Activated T-cell treated with anti-CD3 and anti-CD28 coated beads, Interleukin-2, amount 50 U/mL, for 4 hours (primary cell): ENCODE results near the gene GALNT17. TPM values are rescaled to one million over a fixed set of nuclear protein-coding genes. Genes with fewer than 3 reads are reported as not detected.

Experiments
- ATAC-seq, 2 donors: fragments of 200-7000 bp; cut with Tn5 transposase; one replicate each; pipeline ENCODE4 v1.10.0; 2021
- DNase-seq: peaks from one replicate; pipeline ENCODE4 v3.0.0-alpha.2; 2020
- H3K27me3 Mint-ChIP-seq: one replicate; pipeline ENCODE4 v1.8.0; 2021; ENCODE audit warnings: low read depth, mixed read lengths
- H3K36me3 Mint-ChIP-seq: one replicate; pipeline ENCODE4 v1.8.0; 2022; ENCODE audit warnings: mixed read lengths; ENCODE audit not compliant: insufficient read depth
- H3K4me1 Mint-ChIP-seq: one replicate; pipeline ENCODE4 v1.8.0; 2021; ENCODE audit warnings: low read depth, mixed read lengths
- H3K4me3 Mint-ChIP-seq: one replicate; pipeline ENCODE4 v1.8.0; 2021; ENCODE audit warnings: mild to moderate bottlenecking, moderate library complexity, mixed read lengths
- H3K9me3 Mint-ChIP-seq: one replicate; pipeline ENCODE4 v1.8.0; 2021; ENCODE audit warnings: mixed read lengths
- total RNA-seq, 3 donors: library from RNA; stranded (reverse); gene quantifications; one replicate each; pipeline ENCODE4 v1.2.1, GENCODE V29; 2021

GALNT17 gene
- total RNA-seq, 3 donors from 2014 or later = 0.30 TPM; not detected in 2

DNA sequence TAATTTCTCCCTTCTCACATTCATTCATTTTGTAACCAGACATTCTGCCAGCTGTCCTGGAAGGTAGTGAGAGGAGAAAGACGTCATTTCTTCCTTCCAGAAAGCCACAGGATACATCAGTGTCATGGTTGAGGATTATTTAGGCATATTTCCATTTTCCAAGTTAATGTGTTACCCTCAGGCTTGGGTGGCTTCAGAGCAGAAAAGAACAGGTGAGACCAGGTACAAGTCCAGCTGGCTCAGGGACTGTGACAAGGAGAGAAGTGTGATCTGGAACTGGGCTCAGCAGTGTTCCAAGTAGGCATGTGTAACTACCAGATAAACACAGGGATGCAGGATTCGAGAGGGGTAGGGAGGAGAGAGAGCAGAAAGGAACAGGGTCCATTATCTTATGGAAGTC is 386.9 kb downstream of the GALNT17 start:
- Mint-ChIP-seq H3K4me1 (no peaks in the 10 kb centered on the region), H3K27me3 (no peaks in the 10 kb centered on the region), H3K4me3 (no peak overlapping the region), H3K9me3 (peaks cover 33% of the 10 kb centered on the region), H3K36me3 (no peaks in the 10 kb centered on the region)
- no peak for ATAC-seq
- DNase-seq = no peak

DNA sequence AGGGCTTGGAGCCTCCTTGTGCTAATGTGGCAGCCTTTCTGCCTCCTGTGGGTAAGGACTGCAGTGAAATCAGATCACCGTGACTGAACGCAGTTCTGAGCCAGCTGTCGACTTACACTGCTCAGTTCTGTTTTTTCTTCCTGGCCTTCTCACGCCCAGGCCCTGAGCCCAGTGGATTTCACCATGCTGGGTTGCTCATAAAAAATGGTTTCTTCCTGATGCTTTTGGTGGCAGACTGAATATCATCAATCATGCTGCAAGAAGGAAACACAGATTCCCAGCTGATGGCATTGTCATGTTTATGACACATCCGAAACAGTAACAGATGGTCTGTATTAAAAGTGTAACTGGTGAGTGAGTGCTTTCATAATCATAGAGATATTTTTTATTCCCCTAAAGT is 389.6 kb downstream of the GALNT17 start:
- ATAC-seq (no peak), DNase-seq (no peak)
- peaks cover 27% of the 10 kb centered on the region for H3K9me3 Mint-ChIP-seq
- H3K36me3 Mint-ChIP-seq = no peaks in the 10 kb centered on the region
- H3K27me3 Mint-ChIP-seq = no peaks in the 10 kb centered on the region
- no peak overlapping the region for H3K4me3 Mint-ChIP-seq
- H3K4me1 Mint-ChIP-seq = no peaks in the 10 kb centered on the region

- no peaks in the 10 kb centered on the region for H3K36me3 Mint-ChIP-seq
- no peak overlapping the region for H3K4me3 Mint-ChIP-seq
- H3K9me3 Mint-ChIP-seq = peaks cover 13% of the 10 kb centered on the region
- no peak for DNase-seq
- ATAC-seq = no peak
- no peaks in the 10 kb centered on the region for H3K4me1 Mint-ChIP-seq
- no peaks in the 10 kb centered on the region for H3K27me3 Mint-ChIP-seq
These were observed 394.2 kb downstream of the GALNT17 start for GRCh38 chr7:71526106-71526505.

DNA sequence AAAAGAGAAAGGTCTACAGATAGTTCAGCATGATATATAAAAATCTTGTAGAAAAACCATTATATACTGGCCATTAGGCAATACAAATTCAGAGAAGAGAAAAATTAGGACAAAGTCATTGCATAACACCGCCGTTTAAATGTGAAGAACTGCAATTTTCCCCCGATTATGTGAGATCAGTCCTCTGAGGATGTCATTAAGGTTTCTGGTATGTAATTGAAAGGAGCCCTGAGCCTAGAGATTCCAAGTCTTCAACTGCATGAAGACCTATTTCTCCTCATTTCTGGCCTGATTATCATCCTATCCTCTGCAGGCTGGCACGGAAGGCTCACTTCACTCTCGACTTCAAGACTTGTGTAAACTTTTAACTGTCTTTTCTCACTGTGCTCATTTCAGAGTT is 395.3 kb downstream of the GALNT17 start:
- peaks cover 7% of the 10 kb centered on the region for H3K9me3 Mint-ChIP-seq
- no peaks in the 10 kb centered on the region for H3K4me1 Mint-ChIP-seq
- H3K27me3 Mint-ChIP-seq = no peaks in the 10 kb centered on the region
- ATAC-seq (no peak), DNase-seq (no peak)
- H3K36me3 Mint-ChIP-seq = no peaks in the 10 kb centered on the region
- H3K4me3 Mint-ChIP-seq = no peak overlapping the region

DNA sequence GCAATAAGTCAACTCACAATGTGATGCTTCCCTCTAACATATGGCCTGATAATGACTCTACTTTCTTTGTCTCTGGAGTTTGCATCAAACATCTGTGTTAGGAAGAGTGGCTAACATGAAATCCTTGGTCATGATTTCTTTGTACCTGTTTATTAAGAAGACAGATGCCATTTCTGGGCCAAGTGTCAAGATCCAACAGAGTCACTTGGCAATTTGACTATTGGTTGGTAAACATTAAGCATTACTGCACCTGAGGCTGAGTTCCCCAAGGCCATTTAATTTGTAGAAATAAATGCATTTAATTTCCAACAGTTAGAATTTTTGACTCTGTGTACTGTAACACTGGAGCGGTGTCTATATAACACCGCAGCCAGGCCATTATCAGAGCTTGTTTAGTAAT is 403.7 kb downstream of the GALNT17 start:
- Mint-ChIP-seq H3K4me1 (no peaks in the 10 kb centered on the region), H3K36me3 (no peaks in the 10 kb centered on the region), H3K27me3 (no peaks in the 10 kb centered on the region), H3K9me3 (peaks cover 7% of the 10 kb centered on the region), H3K4me3 (no peak overlapping the region)
- no peak for ATAC-seq
- DNase-seq = no peak

GRCh38 chr7:71538210-71538609 is 406.3 kb downstream of the GALNT17 start:
- H3K27me3 Mint-ChIP-seq = no peaks in the 10 kb centered on the region
- H3K9me3 Mint-ChIP-seq = peaks cover 13% of the 10 kb centered on the region
- no peaks in the 10 kb centered on the region for H3K36me3 Mint-ChIP-seq
- ATAC-seq = no peak
- DNase-seq = no peak
- H3K4me1 Mint-ChIP-seq = no peaks in the 10 kb centered on the region
- H3K4me3 Mint-ChIP-seq = no peak overlapping the region

DNA sequence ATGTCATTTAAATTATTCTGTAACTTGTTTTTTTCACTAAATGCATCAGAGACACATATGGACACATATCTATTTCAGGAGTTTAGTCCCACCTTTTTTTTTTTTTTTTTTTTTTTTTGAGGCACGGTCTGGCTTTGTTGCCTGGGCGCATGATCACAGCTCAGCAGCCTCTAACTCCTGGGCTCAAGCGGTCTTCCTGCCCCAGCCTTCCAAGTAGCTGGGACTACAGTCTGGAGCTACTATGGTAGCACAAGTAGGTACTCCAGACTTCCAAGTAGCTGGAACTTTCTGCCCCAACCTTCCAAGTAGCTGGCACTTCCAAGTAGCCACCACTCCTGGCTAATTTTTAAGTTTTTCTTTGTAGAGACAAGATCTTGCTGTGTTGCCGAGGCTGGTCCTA is 407.7 kb downstream of the GALNT17 start:
- H3K27me3 Mint-ChIP-seq = no peaks in the 10 kb centered on the region
- H3K4me3 Mint-ChIP-seq = no peak overlapping the region
- H3K9me3 Mint-ChIP-seq = peaks cover 5% of the 10 kb centered on the region
- H3K4me1 Mint-ChIP-seq = no peaks in the 10 kb centered on the region
- DNase-seq (no peak), ATAC-seq (no peak)
- H3K36me3 Mint-ChIP-seq = no peaks in the 10 kb centered on the region

GRCh38 chr7:71541707-71542353 is 409.9 kb downstream of the GALNT17 start:
- DNase-seq = no peak
- no peak for ATAC-seq

DNA sequence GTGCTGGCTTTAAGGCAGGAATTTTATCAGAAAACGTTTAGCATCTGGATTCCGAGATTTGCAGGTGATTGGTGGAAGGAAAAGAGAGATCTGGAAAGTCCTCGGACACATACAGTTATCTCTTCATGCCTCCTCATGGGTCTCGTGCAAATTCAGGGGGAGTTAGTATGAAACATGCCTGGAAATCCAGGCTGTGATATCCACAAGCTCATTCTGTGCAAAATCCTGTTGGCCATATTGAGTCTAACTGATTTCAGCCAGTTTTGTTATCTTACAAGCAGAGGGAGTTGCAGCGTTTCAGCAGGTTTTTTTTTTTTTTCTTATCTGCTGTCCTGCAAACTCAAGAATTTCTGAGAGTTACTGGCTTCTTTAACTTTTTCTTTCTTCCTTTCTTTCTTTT is 411.5 kb downstream of the GALNT17 start:
- no peak overlapping the region for H3K4me3 Mint-ChIP-seq
- ATAC-seq (no peak), DNase-seq (no peak)
- no peaks in the 10 kb centered on the region for H3K27me3 Mint-ChIP-seq
- no peaks in the 10 kb centered on the region for H3K4me1 Mint-ChIP-seq
- H3K36me3 Mint-ChIP-seq = no peaks in the 10 kb centered on the region
- peaks cover 10% of the 10 kb centered on the region for H3K9me3 Mint-ChIP-seq

More at GRCh38 chr7:71541707-71542353, 409.9 kb downstream of the GALNT17 start:
- peaks cover 10% of the 10 kb centered on the region for H3K9me3 Mint-ChIP-seq
- no peaks in the 10 kb centered on the region for H3K36me3 Mint-ChIP-seq
- no peak overlapping the region for H3K4me3 Mint-ChIP-seq
- H3K27me3 Mint-ChIP-seq = no peaks in the 10 kb centered on the region
- no peaks in the 10 kb centered on the region for H3K4me1 Mint-ChIP-seq

- no peaks in the 10 kb centered on the region for H3K36me3 Mint-ChIP-seq
- H3K4me3 Mint-ChIP-seq = no peak overlapping the region
- peaks cover 13% of the 10 kb centered on the region for H3K9me3 Mint-ChIP-seq
- no peaks in the 10 kb centered on the region for H3K4me1 Mint-ChIP-seq
- H3K27me3 Mint-ChIP-seq = no peaks in the 10 kb centered on the region
- no peak for DNase-seq
- no peak for ATAC-seq
These were observed 412.9 kb downstream of the GALNT17 start for GRCh38 chr7:71544816-71545215.

DNA sequence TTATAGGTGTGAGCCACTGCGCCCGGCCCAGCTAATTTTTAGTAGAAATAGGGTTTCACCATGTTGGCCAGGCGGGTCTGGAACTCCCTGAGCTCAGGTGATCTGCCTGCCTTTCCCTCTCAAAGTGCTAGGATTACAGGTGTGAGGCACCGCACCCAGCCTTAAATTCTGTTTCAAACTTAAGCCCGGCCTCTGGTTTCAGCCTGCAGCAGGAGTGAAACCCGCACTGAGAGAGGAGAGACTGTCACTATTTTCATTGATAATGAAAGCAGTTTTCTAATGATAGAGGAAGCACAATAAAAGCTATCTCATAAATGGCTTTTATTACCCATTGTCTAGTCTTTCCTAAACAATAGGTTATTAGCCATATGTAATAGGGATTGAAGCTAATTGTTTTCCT is 415.5 kb downstream of the GALNT17 start:
- H3K4me3 Mint-ChIP-seq = no peak overlapping the region
- no peaks in the 10 kb centered on the region for H3K36me3 Mint-ChIP-seq
- no peaks in the 10 kb centered on the region for H3K4me1 Mint-ChIP-seq
- H3K27me3 Mint-ChIP-seq = no peaks in the 10 kb centered on the region
- DNase-seq (no peak), ATAC-seq (no peak)
- H3K9me3 Mint-ChIP-seq = peaks cover 19% of the 10 kb centered on the region

GRCh38 chr7:71548746-71549145 is 416.8 kb downstream of the GALNT17 start:
- Mint-ChIP-seq H3K36me3 (no peaks in the 10 kb centered on the region), H3K9me3 (peaks cover 23% of the 10 kb centered on the region), H3K4me3 (no peak overlapping the region), H3K27me3 (no peaks in the 10 kb centered on the region), H3K4me1 (no peaks in the 10 kb centered on the region)
- ATAC-seq (no peak), DNase-seq (no peak)

DNA sequence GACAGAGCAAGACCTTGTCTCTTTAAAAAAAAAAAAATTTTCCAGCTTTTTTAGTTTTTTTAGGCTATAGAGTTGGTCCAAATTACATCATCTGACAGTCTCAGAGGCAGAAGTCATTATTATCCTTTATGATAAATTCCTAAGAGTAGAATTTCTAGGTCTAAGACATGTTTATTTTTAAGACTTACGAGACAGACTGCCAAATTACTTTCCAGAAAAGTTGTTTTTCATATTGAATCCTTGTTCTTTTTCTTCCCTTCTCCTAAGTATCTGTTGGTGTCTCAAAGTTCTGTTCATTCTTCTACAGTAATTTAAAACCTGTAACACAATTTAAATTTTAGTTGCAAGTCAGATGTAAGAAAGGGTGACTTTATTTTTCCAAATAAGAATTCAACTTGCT is 421.4 kb downstream of the GALNT17 start:
- H3K9me3 Mint-ChIP-seq = peaks cover 21% of the 10 kb centered on the region
- H3K27me3 Mint-ChIP-seq = no peaks in the 10 kb centered on the region
- H3K4me3 Mint-ChIP-seq = no peak overlapping the region

GRCh38 chr7:71555758-71556157 is 423.8 kb downstream of the GALNT17 start:
- ATAC-seq (no peak), DNase-seq (no peak)
- H3K4me3 Mint-ChIP-seq = no peak overlapping the region
- H3K9me3 Mint-ChIP-seq = peaks cover 14% of the 10 kb centered on the region
- no peaks in the 10 kb centered on the region for H3K36me3 Mint-ChIP-seq
- no peaks in the 10 kb centered on the region for H3K27me3 Mint-ChIP-seq
- no peaks in the 10 kb centered on the region for H3K4me1 Mint-ChIP-seq

More for the DNA sequence above, 421.4 kb downstream of the GALNT17 start:
- Mint-ChIP-seq H3K4me1 (no peaks in the 10 kb centered on the region), H3K36me3 (no peaks in the 10 kb centered on the region)
- ATAC-seq (no peak), DNase-seq (no peak)

GRCh38 chr7:71558806-71559613 is 427.1 kb downstream of the GALNT17 start:
- Mint-ChIP-seq H3K27me3 (no peaks in the 10 kb centered on the region), H3K36me3 (no peaks in the 10 kb centered on the region), H3K4me1 (no peaks in the 10 kb centered on the region), H3K4me3 (no peak overlapping the region), H3K9me3 (peaks cover 5% of the 10 kb centered on the region)
- DNase-seq (no peak), ATAC-seq (no peak)
